ENCODE data around the gene ADGRD1.

- TF ChIP-seq CTCF (IDR thresholded peaks at IDR 0.05) (no peak), POLR2A (IDR thresholded peaks at IDR 0.05) (no peak), POLR2AphosphoS5 (IDR thresholded peaks at IDR 0.05) (no peak)
These were observed 121.9 kb downstream of the ADGRD1 start for GRCh38 chr12:131075611-131076010.

Measured in breast epithelium (tissue), 3 donors.